Iris pigment epithelial cell (primary cell): Measurements from ENCODE around the gene FCHSD2.
A peak's percentile ranks its signal among the peaks of the same experiment; 100 is the strongest.
"Not testable (repeated sequence)": the region's sequence is repeated elsewhere in the genome, so short reads cannot be mapped to it uniquely, and the experiment has no call there.

Experiments
- DNase-seq: peaks from one replicate; pipeline ENCODE4 v3.0.0-alpha.2; 2011; ENCODE audit warnings: low read depth

FCHSD2 gene

GRCh38 chr11:72833083-72833733, 308.9 kb downstream of the FCHSD2 start:
- no peak for DNase-seq

DNA sequence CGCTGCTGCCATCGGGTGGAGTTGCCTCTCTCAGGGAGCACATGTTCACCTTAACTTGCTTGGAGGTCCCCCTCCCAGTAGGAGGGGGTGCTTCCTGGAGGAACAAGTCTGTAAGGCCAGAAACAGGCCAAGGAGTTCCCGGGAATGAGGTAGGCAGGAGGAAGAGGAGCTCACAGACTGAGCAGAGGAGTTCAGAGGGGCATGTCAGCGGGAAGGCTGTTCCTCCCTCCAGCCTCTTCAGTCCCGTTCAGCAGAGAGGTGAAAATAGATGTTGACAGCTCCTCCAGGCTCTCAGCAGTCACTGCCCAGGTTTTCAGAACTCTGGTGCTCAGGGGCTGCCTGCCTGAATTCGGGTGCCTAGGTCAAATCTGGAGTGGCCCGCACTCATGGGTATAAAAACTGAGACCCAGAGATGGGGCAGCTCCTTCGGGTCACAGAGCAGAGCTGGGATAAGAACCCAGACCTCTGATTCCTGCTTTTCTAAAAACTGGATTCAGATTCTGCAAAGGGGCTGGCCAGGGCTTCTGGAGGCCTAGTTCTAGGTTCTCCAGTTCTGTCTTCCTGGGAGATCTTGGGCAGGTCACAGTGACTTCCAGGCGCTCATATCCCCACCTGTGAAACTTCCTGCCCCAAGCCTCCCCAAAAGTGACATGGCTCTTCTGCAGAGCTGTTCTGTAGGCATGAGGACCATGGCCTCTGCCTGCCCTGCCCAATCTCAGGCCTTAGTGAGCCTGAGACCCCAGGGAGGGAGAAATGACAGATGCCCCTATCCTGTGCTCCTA, 309.6 kb downstream of the FCHSD2 start:
- no peak for DNase-seq

DNA sequence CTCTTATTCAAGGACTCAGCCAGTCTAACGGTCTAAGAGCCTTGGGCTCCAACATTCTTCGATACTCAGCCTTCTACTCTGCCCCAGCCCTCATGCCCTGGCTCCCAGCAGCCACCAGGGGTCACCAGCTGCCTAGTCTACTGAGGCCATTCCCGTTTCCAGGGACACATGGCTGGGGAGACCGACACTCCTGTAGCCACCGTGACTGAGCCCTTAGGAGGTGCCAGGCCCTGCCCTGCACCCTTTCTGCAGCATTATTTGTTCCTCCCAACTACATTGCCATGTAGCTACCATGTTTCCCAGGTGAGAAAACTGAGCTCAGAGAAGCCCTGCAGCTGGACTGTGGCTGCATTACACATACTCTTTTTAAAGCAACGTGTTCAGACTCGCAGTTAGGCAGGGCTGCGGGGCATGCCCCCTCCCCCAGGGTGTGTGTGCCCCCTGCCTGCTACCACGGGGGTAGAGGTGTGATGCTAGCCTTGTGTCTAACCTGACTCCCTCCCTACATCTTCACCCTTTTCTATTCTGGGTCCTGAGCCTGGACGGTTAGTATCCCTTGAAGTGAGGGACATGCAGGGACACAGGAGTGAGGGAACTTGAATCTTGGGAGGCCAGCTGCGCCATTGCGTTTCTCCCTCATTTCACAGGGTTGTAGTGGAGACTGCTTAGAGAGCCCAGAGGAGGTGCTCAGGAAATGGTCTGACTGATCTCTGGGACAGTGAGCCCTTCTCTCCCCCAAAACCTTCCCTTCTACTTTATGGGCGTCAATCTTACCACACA, 310.4 kb downstream of the FCHSD2 start:
- peak; percentile 70 for DNase-seq

- DNase-seq: no peak
Measured at GRCh38 chr11:72829884-72830533, 312.1 kb downstream of the FCHSD2 start.

DNA sequence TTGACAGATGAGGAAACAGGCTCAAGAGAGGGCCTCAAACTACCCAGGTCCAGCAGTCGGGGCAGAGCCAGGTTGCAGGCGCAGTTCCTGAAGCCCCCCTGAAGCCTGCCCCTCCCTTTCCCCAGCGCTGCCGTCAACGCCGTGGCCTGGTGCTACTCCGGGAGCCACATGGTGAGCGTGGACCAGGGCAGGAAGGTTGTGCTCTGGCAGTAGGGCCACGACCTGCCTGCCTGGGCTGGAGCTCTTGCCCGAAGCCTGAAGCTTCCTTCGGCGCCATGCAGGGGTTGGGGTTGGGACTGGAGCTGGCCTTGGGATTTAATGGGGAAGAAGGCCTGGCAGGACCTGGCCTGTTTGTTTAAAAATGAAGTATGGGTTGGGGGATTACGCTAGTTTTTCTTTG, 312.9 kb downstream of the FCHSD2 start:
- DNase-seq: no peak

DNA sequence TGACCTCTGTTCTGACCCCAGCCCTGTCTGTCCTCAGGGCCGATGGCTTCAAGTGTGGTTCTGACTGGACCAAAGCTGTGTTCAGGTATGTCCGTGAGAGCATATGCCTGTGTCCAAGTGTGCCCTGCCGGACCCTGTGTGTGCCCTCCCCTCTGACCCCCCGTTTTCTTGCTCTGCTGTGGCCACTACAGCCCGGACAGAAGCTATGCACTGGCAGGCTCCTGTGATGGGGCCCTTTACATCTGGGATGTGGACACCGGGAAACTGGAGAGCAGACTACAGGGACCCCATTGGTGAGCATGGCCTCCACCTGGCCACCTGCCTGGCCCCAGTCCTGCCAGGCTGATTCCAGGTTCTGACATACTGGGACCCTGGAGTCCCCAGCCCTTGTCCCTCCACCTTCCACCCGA, 313.4 kb downstream of the FCHSD2 start:
- no peak for DNase-seq

DNA sequence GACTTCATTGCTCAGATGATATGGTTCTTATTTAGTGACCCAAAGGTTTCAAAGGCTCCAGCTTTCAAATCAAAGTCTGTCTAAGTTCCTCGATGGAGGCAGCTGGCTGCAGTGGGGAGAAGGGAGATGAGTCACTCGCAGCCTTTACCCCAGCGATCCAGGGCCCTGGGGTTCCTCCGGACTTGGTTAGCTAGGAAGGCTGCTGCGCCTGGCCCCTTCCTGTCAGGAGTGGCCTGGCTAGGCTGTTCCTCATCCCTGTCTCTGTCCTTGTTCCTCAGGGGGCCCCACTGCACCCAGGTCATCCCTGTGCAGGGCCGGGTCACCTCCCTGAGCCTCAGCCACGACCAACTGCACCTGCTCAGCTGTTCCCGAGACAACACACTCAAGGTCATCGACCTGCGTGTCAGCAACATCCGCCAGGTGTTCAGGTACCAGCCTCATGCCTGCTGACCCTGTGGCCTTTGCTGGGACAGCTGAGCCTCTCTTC, 314.0 kb downstream of the FCHSD2 start:
- DNase-seq: peak; percentile 67

DNA sequence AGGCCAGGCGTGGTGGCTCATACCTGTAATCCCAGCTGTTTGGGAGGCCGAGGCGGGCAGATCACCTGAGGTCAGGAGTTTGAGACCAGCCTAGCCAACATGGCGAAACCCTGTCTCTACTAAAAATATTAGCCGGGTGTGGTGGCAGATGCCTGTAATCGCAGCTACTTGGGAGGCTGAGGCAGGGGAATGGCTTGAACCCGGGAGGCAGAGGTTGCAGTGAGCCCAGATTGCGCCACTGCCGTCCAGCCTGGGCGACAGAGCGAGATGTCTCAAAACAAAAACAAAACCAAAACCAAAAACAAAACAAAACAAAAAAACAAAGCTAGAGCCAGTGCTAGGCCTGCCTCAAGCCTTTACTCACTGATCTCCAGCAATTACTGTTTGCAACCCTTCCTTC, 314.5 kb downstream of the FCHSD2 start:
- DNase-seq: not testable (repeated sequence)

GRCh38 chr11:72826942-72827480, 315.1 kb downstream of the FCHSD2 start:
- no peak for DNase-seq

DNA sequence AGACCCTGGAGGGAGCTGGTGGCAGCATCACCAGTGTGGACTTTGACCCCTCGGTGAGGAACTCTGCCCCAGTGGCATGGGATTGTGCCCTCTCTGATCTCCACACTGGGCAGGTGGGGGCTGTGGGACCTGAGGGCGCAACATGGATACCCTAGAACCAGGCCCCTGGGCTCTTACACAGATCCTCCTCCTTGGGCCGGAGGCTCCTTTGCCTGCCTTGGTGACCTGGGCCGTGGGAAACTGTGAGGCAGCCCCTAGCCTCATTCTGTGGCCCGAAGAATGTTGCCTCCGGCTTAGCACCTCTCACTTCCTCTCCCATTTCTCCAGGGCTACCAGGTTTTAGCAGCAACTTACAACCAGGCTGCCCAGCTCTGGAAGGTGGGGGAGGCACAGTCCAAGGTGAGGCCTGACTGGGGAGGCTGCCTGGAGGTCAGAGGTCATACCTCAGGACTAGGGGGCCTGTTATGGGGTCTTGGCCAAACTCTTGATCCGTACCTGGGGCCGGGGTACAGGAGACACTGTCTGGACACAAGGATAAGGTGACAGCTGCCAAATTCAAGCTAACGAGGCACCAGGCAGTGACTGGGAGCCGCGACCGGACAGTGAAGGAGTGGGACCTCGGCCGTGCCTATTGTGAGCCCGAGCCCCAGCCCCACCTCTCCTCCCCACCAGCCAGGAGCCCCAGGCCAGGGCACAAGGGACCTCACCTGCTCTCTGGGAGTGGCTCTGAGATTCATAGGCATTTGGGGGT, 315.8 kb downstream of the FCHSD2 start:
- DNase-seq: no peak

DNA sequence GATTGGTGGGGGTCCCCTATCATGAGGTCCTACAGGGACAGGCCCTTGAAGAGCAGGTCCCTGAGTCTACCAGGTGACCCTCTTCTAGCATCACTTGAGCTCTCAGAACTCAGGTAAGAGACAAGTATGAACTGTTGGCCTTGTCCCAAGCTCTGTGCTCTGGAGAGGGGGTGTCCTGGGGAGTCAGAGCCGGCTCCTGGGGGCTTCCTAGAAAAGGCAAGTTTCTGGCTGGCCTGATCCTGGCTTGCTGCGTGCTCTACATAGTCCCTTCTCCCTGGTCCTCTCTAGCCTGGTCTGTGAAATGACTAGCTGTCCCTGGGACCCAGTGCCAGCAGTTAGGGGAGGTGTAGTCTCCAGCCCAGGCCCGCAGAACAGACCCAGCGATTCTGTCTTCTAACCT, 316.5 kb downstream of the FCHSD2 start:
- DNase-seq: no peak

DNA sequence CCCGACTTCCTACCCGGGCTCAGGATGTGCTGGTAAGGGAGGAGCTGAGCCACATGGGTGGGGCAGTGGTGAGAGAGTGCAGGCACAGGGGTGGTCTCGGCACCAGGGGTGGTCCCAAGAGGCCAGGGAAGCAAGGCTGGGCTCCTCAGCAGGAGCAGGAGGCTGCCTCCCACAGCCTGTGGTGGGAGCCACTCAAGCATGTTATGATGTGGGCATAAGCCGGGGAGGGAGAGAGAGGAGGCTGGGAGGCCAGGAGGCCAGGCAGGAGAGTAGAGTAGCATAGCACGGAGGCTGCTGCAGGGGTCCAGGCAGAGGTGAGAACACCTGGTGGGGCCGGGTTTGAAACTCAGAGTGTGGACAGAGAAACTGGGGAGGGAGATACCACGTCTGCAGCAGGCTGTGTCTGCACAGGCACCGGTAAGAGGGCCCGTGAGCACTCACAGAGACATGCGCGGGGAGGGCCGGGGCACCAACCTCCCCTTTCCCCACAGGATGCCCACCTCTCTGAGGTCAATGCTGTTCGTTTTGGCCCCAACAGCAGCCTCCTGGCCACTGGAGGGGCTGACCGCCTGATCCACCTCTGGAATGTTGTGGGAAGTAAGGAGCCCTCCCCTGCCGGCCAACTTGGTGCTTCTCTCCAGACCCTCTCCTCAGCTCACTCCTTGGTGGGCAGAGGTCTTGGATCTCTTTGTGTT, 317.2 kb downstream of the FCHSD2 start:
- no peak for DNase-seq

- DNase-seq: no peak
Measured at GRCh38 chr11:72824020-72824419, 318.1 kb downstream of the FCHSD2 start.

- DNase-seq: no peak
Measured at GRCh38 chr11:72823105-72823804, 318.9 kb downstream of the FCHSD2 start.

DNA sequence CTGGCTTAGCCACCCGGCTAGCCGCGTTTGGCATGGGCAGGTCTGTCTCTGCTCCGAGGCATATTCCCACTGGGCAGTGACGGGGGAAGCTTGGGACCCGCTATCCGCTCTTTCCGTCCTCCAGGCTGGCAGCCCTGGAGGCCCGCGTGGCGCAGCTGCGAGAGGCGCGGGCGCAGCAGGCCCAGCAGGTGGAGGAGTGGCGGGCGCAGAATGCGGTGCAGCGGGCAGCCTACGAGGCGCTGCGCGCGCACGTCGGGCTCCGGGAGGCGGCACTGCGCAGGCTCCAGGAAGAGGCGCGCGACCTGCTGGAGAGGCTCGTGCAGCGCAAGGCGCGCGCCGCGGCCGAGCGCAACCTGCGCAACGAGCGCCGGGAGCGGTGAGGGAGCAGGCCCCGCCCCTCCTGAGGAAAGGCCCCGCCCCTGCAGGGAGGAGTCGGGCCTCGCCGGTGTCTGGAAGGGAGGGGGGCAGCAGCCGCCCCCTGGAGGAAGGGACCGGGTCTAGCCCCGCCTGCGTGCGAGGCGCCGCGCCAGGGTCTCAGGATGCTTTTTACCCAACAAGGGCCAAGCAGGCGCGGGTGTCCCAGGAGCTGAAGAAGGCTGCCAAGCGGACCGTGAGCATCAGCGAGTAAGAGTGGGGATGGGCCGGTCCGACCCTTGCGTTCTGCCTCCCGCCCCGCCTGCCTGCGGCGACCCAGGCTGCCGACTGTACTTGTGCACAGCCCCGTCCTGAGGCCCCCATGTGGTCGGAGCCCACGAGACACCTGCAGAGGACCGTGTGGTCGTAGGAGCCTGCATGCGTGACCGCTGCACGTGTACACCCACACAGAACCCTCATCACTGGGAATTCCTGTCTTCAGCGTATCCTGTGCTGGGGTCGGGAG, 320.0 kb downstream of the FCHSD2 start:
- DNase-seq: peak; percentile 88

DNA sequence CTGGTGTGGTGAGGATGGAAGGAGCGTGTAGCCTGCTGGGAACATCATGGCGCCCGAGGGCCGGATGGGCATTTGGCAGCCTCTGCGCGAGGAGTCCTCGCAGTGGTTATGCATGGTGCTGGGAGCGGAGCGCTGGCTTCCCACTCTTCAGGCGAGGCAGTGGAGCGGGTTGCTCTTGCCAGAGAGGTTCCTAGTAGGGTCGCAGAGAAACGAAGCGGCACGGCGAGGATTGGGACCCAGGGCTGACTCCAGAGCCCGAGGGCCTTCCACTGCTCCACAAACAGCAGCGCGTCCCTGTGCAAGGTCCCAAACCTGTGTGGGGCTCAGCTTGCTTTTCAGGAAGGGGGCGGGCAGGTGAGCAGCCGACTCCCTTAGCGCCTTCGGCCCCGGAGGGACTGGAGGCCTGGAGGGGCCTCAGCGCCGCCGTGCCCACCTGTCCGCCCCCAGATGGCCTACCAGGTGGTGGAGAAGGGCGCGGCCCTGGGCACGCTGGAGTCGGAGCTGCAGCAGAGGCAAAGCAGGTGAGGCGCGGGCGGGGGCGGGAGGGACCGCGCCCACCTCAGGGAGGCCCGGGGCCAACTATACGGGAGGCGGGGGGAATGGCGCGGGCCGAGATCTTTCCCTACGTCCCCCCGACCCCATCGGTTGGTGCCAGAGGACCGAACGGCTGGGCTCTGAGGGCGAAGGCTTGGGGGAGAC, 320.7 kb downstream of the FCHSD2 start:
- no peak for DNase-seq

GRCh38 chr11:72820439-72821139, 321.5 kb downstream of the FCHSD2 start:
- DNase-seq: no peak

GRCh38 chr11:72818971-72819370, 323.1 kb downstream of the FCHSD2 start:
- no peak for DNase-seq
